GM23248 (cell line): Measurements from ENCODE around the gene TNS3.

Experiments used
- EZH2 ChIP-seq: fragments of 200-600 bp; sonication (generic); IDR thresholded peaks from 2 replicates; pipeline ENCODE4 v1.6.1; 2018; ENCODE audit warnings: antibody characterized with exemption, mild to moderate bottlenecking; ENCODE audit not compliant: insufficient read depth, poor library complexity, severe bottlenecking
- EZH2phosphoT487 ChIP-seq: fragments of 200-600 bp; sonication (generic); IDR thresholded peaks from 2 replicates; pipeline ENCODE4 v1.6.1; 2018; ENCODE audit warnings: antibody characterized with exemption, moderate library complexity, mild to moderate bottlenecking, low read depth; ENCODE audit not compliant: insufficient read depth

DNA sequence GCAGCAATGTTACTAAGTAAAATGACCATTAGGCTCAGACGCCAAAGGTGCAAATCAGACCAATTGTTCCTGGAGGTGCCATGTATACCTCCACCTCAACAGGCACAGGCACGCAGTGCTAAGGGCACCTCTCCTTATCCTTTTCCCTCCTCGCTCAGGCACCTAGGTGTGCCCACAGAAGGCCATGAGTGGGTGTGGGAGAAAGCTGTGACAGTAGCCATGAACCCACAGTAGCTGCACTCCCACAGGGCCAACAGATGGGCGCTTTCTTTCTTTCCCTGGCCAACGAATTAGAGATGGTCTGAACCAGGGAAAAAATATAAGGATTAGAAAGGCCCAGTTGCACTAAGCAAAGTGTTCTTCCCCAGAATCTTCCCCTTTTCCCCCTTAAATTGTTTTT lies 15.5 kb upstream of the TNS3 start:
- TF ChIP-seq EZH2 (no peak), EZH2phosphoT487 (no peak)
